ENCODE results near the gene NRSN2. TPM values are rescaled to one million over a fixed set of nuclear protein-coding genes. Genes with fewer than 3 reads are reported as not detected.

NRSN2 gene
- total RNA-seq, result 21.6 TPM

GRCh38 chr20:346640-347316 is at the start of gene NRSN2:
NRSN2 (plus strand) TSS chr20:347111; CDS start chr20:349644, 2,533 bp downstream.
- Histone ChIP-seq H3K4me3 (peak within 1 kb of the TSS; percentile 65 to 74), H3K27me3 (no peaks in the 10 kb centered on the region), H3K4me1 (peaks cover 15% of the 10 kb centered on the region), H3K27ac (peak within 1 kb of the TSS; percentile 92), H3K9me3 (no peaks in the 10 kb centered on the region), H3K36me3 (no peaks in the 10 kb centered on the region)
- DNase-seq (ENCODE audit: extremely low spot score in 2 of 2), result no peak
- intact Hi-C loops (cut with DNase I), result loop anchor here (10.0 kb wide), 1 partner anchor 58 kb away; the partner anchor contains the start of gene RBCK1
- TF ChIP-seq POLR2AphosphoS5 (IDR thresholded peaks at IDR 0.05; ENCODE audit: insufficient read depth in 1 of 2, low read depth in 1 of 2), result no peak
- TF ChIP-seq POLR2A (IDR thresholded peaks at IDR 0.05), result peak in 1 of 2 donors; percentile 63

- H3K4me1 ChIP-seq, result peaks cover 44% of the 10 kb centered on the region
- no peak for DNase-seq (ENCODE audit: extremely low spot score in 2 of 2)
- no peak for TF ChIP-seq POLR2A (IDR thresholded peaks at IDR 0.05)
- TF ChIP-seq POLR2AphosphoS5 (IDR thresholded peaks at IDR 0.05; ENCODE audit: insufficient read depth in 1 of 2, low read depth in 1 of 2), result peak in 1 of 2 donors; percentile 70
- TF ChIP-seq CTCF (IDR thresholded peaks at IDR 0.05), result no peak
- peak overlapping the region; percentile 96 for H3K27ac ChIP-seq
- intact Hi-C loops (cut with DNase I), result no loop called here
- no peaks in the 10 kb centered on the region for H3K36me3 ChIP-seq
- H3K9me3 ChIP-seq, result no peaks in the 10 kb centered on the region
- peak overlapping the region; percentile 65 to 77 for H3K4me3 ChIP-seq
- no peaks in the 10 kb centered on the region for H3K27me3 ChIP-seq
Observed at GRCh38 chr20:297925-298775, 48.8 kb upstream of the NRSN2 start.

- Histone ChIP-seq H3K36me3 (no peaks in the 10 kb centered on the region), H3K9me3 (no peaks in the 10 kb centered on the region), H3K27me3 (no peaks in the 10 kb centered on the region), H3K27ac (peak overlapping the region; percentile 96), H3K4me1 (peaks cover 44% of the 10 kb centered on the region), H3K4me3 (peak overlapping the region; percentile 65 to 77)
- intact Hi-C loops (cut with DNase I), result no loop called here
- no peak for TF ChIP-seq POLR2AphosphoS5 (IDR thresholded peaks at IDR 0.05; ENCODE audit: insufficient read depth in 1 of 2, low read depth in 1 of 2)
- no peak for TF ChIP-seq POLR2A (IDR thresholded peaks at IDR 0.05)
- no peak for TF ChIP-seq CTCF (IDR thresholded peaks at IDR 0.05)
- no peak for DNase-seq (ENCODE audit: extremely low spot score in 2 of 2)
Observed at GRCh38 chr20:298776-299391, 48.0 kb upstream of the NRSN2 start.

- intact Hi-C loops (cut with DNase I), result no loop called here
- no peaks in the 10 kb centered on the region for H3K36me3 ChIP-seq
- peak overlapping the region in 1 of 2 donors; percentile 65 for H3K4me3 ChIP-seq
Observed at GRCh38 chr20:300345-300990, 46.4 kb upstream of the NRSN2 start.

More at GRCh38 chr20:300345-300990, 46.4 kb upstream of the NRSN2 start:
- Histone ChIP-seq H3K27ac (peak overlapping the region; percentile 96), H3K4me1 (peaks cover 44% of the 10 kb centered on the region), H3K27me3 (no peaks in the 10 kb centered on the region), H3K9me3 (no peaks in the 10 kb centered on the region)
- TF ChIP-seq POLR2AphosphoS5 (IDR thresholded peaks at IDR 0.05; ENCODE audit: insufficient read depth in 1 of 2, low read depth in 1 of 2), result no peak
- no peak for TF ChIP-seq POLR2A (IDR thresholded peaks at IDR 0.05)
- no peak for TF ChIP-seq CTCF (IDR thresholded peaks at IDR 0.05)
- DNase-seq (ENCODE audit: extremely low spot score in 2 of 2), result no peak
